MCF 10A (cell line): Measurements from ENCODE around the gene ACAD11. TPM values are rescaled to one million over a fixed set of nuclear protein-coding genes. Genes with fewer than 3 reads are reported as not detected.

Experiments
- BruUV-seq: library from RNA; stranded (reverse); fragments of 400-500 nt; replicated peaks from 2 replicates; lab custom pipeline; 2021; lab: Mats Ljungman, UMichigan
- CTCF ChIA-PET: fragments of 300-600 bp; sonication (Branson Sonifier 250); formaldehyde crosslinking; extraction: SDS; loops from one replicate; lab custom pipeline; 2021; ENCODE audit warnings: antibody characterized with exemption, inconsistent platforms; lab: Yijun Ruan, JAX
- POLR2A ChIA-PET: fragments of 300-600, 350-650 bp; sonication (Branson Sonifier 250); formaldehyde crosslinking; extraction: SDS; loops from one replicate; lab custom pipeline; 2020; ENCODE audit warnings: antibody characterized with exemption, inconsistent platforms; lab: Yijun Ruan, JAX
- DNase-seq: peaks from one replicate; pipeline ENCODE4 v3.0.0-alpha.2; 2018; ENCODE audit not compliant: unreplicated experiment
- H3K27ac Mint-ChIP-seq: one replicate; pipeline ENCODE4 v1.8.0; 2022; ENCODE audit warnings: mild to moderate bottlenecking, low read depth, mixed read lengths; ENCODE audit not compliant: unreplicated experiment
- H3K27me3 Mint-ChIP-seq: one replicate; pipeline ENCODE4 v1.8.0; 2022; ENCODE audit warnings: mixed read lengths; ENCODE audit not compliant: insufficient read depth, unreplicated experiment
- H3K36me3 Mint-ChIP-seq: one replicate; pipeline ENCODE4 v1.8.0; 2022; ENCODE audit warnings: mild to moderate bottlenecking, moderate library complexity, mixed read lengths; ENCODE audit not compliant: insufficient read depth, unreplicated experiment
- H3K4me1 Mint-ChIP-seq: one replicate; pipeline ENCODE4 v1.8.0; 2022; ENCODE audit warnings: mixed read lengths; ENCODE audit not compliant: insufficient read depth, unreplicated experiment
- H3K4me3 Mint-ChIP-seq: one replicate; pipeline ENCODE4 v1.8.0; 2022; ENCODE audit warnings: mild to moderate bottlenecking, moderate library complexity, mixed read lengths; ENCODE audit not compliant: unreplicated experiment
- H3K9me3 Mint-ChIP-seq: one replicate; pipeline ENCODE4 v1.8.0; 2022; ENCODE audit warnings: mixed read lengths; ENCODE audit not compliant: unreplicated experiment
- intact Hi-C: fragments of 100-400 bp; cut with micrococcal nuclease; formaldehyde crosslinking; loops from 2 replicates; pipeline ENCODE4 v1.14.1; 2022
- total RNA-seq: library from RNA; stranded (reverse); gene quantifications from 2 replicates; pipeline ENCODE4 v1.2.3, GENCODE V29; 2022
- TF ChIP-seq, protein P1 (sequence below): fragments of 200-600 bp; IDR thresholded peaks from one replicate; pipeline ENCODE4 v1.8.0; 2022; ENCODE audit warnings: antibody characterized with exemption, mild to moderate bottlenecking; ENCODE audit not compliant: unreplicated experiment

ACAD11 gene
- total RNA-seq, 1 experiment from 2014 or later, result 30.9 TPM

DNA sequence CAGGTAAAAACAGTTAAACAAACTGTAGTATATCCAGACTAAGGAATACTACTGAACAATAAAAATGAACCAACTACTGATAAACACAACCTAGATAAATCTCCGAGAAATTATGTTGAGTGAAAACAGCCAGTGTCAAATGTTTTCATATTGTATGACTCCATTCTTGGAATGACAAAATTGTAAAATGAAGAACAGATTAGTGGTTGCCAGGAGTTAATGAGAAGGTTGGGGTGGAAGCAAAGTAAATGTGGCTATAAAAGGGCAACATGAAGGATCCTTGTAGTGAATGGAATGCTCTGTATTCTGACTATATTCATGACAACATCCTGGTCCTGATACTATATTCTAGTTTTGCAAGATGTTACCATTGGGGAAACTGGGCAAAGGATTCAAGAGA lies 90.0 kb downstream of the ACAD11 start:
- H3K36me3 Mint-ChIP-seq, result peaks cover 25% of the 10 kb centered on the region
- H3K4me1 Mint-ChIP-seq, result no peaks in the 10 kb centered on the region
- BruUV-seq, result no TSS peak
- ChIA-PET POLR2A (no interaction called here), CTCF (no interaction called here)
- intact Hi-C loops, result no loop called here
- no peak overlapping the region for H3K4me3 Mint-ChIP-seq
- H3K27ac Mint-ChIP-seq, result no peak overlapping the region
- peaks cover 7% of the 10 kb centered on the region for H3K9me3 Mint-ChIP-seq
- H3K27me3 Mint-ChIP-seq, result no peaks in the 10 kb centered on the region
- no peak for DNase-seq
- TF ChIP-seq, protein P1, sequence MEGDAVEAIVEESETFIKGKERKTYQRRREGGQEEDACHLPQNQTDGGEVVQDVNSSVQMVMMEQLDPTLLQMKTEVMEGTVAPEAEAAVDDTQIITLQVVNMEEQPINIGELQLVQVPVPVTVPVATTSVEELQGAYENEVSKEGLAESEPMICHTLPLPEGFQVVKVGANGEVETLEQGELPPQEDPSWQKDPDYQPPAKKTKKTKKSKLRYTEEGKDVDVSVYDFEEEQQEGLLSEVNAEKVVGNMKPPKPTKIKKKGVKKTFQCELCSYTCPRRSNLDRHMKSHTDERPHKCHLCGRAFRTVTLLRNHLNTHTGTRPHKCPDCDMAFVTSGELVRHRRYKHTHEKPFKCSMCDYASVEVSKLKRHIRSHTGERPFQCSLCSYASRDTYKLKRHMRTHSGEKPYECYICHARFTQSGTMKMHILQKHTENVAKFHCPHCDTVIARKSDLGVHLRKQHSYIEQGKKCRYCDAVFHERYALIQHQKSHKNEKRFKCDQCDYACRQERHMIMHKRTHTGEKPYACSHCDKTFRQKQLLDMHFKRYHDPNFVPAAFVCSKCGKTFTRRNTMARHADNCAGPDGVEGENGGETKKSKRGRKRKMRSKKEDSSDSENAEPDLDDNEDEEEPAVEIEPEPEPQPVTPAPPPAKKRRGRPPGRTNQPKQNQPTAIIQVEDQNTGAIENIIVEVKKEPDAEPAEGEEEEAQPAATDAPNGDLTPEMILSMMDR, result no peak

DNA sequence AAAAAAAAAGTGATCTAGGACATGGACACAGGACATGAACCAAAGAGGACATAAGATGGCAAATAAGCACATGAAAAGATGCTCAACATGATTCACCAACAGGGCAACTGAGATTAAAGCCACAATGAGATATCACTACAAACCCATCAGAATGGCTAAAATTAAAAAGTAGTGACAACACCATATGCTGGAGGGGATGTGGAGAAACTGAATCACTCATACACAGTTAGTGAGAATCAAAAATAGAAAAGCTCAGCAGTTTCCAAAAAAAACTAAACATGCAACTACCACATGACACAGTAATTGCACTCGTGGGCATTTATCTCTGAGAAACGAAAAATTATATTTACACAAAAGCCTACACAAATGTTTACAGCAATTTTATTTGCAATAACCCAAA lies 90.5 kb downstream of the ACAD11 start:
- DNase-seq, result no peak
- intact Hi-C loops, result no loop called here
- Mint-ChIP-seq H3K27me3 (no peaks in the 10 kb centered on the region), H3K9me3 (peaks cover 7% of the 10 kb centered on the region), H3K36me3 (peaks cover 24% of the 10 kb centered on the region), H3K4me1 (no peaks in the 10 kb centered on the region), H3K27ac (no peak overlapping the region), H3K4me3 (no peak overlapping the region)
- no TSS peak for BruUV-seq
- POLR2A ChIA-PET, result no interaction called here
- TF ChIP-seq, protein P1, result no peak
- CTCF ChIA-PET, result interaction anchor here (0.6 kb wide), 1 partner anchor 140 kb away, joined by 3 read pairs; no protein-coding TSS in a partner anchor

DNA sequence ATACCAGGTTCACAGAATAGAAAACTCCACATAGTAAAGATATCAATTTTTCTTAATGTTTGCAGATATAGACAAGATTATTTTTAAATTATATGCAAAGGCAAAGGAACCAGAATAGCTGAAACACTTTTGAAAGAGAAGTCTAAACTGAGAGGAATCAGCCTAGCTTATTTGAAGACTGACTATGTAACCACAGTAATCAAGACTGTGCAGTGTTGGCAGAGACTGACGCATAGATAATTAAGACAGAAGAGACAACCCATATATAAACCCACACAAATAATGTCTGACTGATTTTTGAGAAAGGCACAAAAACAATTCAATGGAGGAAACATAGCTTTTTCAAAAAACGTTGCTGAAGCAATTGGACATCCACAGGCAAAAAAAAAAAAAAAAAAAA lies 91.2 kb downstream of the ACAD11 start:
- DNase-seq, result no peak
- intact Hi-C loops, result no loop called here
- no peaks in the 10 kb centered on the region for H3K27me3 Mint-ChIP-seq
- CTCF ChIA-PET, result interaction anchor here (0.6 to 2.8 kb wide), 3 partner anchors 14 to 139 kb away, joined by 3 to 6 read pairs (median 6); no protein-coding TSS in a partner anchor
- BruUV-seq, result no TSS peak
- H3K4me3 Mint-ChIP-seq, result no peak overlapping the region
- H3K36me3 Mint-ChIP-seq, result peaks cover 28% of the 10 kb centered on the region
- peaks cover 7% of the 10 kb centered on the region for H3K9me3 Mint-ChIP-seq
- POLR2A ChIA-PET, result no interaction called here
- TF ChIP-seq, protein P1, result no peak
- no peak overlapping the region for H3K27ac Mint-ChIP-seq
- H3K4me1 Mint-ChIP-seq, result no peaks in the 10 kb centered on the region

DNA sequence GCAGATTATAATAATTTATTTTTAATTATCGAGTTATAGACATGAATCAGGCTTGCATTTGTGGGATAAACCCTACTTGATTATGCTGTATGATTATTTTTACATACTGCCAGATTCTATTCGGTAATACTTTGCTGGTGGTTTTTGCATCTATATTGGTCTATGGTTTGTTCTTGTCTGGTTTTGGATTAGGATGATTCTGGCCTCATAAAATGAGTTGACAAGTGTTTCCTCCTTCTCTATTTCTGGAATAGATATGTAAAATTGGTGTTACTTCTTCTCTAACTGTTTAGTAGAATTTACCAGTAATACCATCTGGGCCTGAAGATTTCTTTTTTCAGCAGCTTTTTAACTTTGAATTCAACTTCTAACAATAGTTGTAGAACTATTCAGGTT lies 95.5 kb downstream of the ACAD11 start:
- H3K27ac Mint-ChIP-seq, result no peak overlapping the region
- ChIA-PET CTCF (no interaction called here), POLR2A (no interaction called here)
- H3K36me3 Mint-ChIP-seq, result peaks cover 13% of the 10 kb centered on the region
- no peak overlapping the region for H3K4me3 Mint-ChIP-seq
- H3K9me3 Mint-ChIP-seq, result no peaks in the 10 kb centered on the region
- H3K27me3 Mint-ChIP-seq, result no peaks in the 10 kb centered on the region
- H3K4me1 Mint-ChIP-seq, result no peaks in the 10 kb centered on the region
- no TSS peak for BruUV-seq
- intact Hi-C loops, result no loop called here
- TF ChIP-seq, protein P1, result no peak
- DNase-seq, result no peak
